HepG2 (cell line): ENCODE measurements around the gene TBXAS1. TPM values are rescaled to one million over a fixed set of nuclear protein-coding genes. Genes with fewer than 3 reads are reported as not detected.

Experiments used
- EHMT2 ChIP-seq: fragments of 200-600 bp; sonication (generic); IDR thresholded peaks from 2 replicates; pipeline ENCODE4 v1.7.0; 2017; ENCODE audit warnings: antibody characterized with exemption, low read depth, low read length, borderline replicate concordance
- ESRRA ChIP-seq: sonication (generic); formaldehyde crosslinking; IDR thresholded peaks from 2 replicates; pipeline ENCODE4 v1.5.1; 2020; ENCODE audit warnings: mild to moderate bottlenecking, low read depth, missing genetic modification reagents
- MBNL3 ChIP-seq: fragments of 250-450 bp; sonication (Bioruptor Pico); conservative IDR thresholded peaks from 2 replicates; pipeline ENCODE4 v1.8.0; 2022; ENCODE audit warnings: mild to moderate bottlenecking, inconsistent platforms
- NFE2L1 ChIP-seq: sonication (generic); formaldehyde crosslinking; IDR thresholded peaks from 2 replicates; pipeline ENCODE4 v1.4.0; 2020; ENCODE audit warnings: missing genetic modification reagents, mild to moderate bottlenecking, borderline replicate concordance
- NKX3-1 ChIP-seq: sonication (generic); formaldehyde crosslinking; IDR thresholded peaks from 2 replicates; pipeline ENCODE4 v1.5.0; 2020; ENCODE audit warnings: missing genetic modification reagents
- PAX8 ChIP-seq: sonication (generic); formaldehyde crosslinking; IDR thresholded peaks from 2 replicates; pipeline ENCODE4 v1.8.0; 2022; ENCODE audit warnings: mild to moderate bottlenecking, missing genetic modification reagents, borderline replicate concordance
- PTBP1 ChIP-seq: fragments of 200-400 bp; formaldehyde crosslinking; IDR thresholded peaks from 2 replicates; pipeline ENCODE4 v1.6.1; 2018; ENCODE audit warnings: low read length, low read depth; ENCODE audit not compliant: poor library complexity, severe bottlenecking
- SSRP1 ChIP-seq: IDR thresholded peaks from 2 replicates; pipeline ENCODE4 v1.6.1; 2016; ENCODE audit warnings: control low read depth
- XBP1 ChIP-seq: sonication (generic); formaldehyde crosslinking; IDR thresholded peaks from 2 replicates; pipeline ENCODE4 v1.5.0; 2020; ENCODE audit warnings: missing genetic modification reagents
- ZNF34 ChIP-seq: sonication (generic); formaldehyde crosslinking; IDR thresholded peaks from 2 replicates; pipeline ENCODE4 v1.4.0; 2020; ENCODE audit warnings: mild to moderate bottlenecking, missing genetic modification reagents, borderline replicate concordance
- ZNF552 ChIP-seq: sonication (generic); formaldehyde crosslinking; IDR thresholded peaks from 2 replicates; pipeline ENCODE4 v1.9.0; 2022; ENCODE audit warnings: missing genetic modification reagents, mild to moderate bottlenecking, borderline replicate concordance
- ZNF674 ChIP-seq: sonication (generic); formaldehyde crosslinking; IDR thresholded peaks from 2 replicates; pipeline ENCODE4 v1.5.0; 2020; ENCODE audit warnings: low read depth, mild to moderate bottlenecking, missing genetic modification reagents
- polyA plus RNA-seq, 8 experiments: library from polyadenylated mRNA; depleted of rRNA in 3 of 8; stranded (reverse) in 7 of 8; unstranded in 1 of 8; fragments of >200 nt; fragmentation: Illumina TruSeq in 4 of 8; extraction: Trizol in 4 of 8; gene quantifications; 2 replicates each; pipeline versions ENCODE4 v1.2.1 to v1.2.3, GENCODE V29; 2011 to 2016; ENCODE audit warnings: low read depth in 4 of 8, missing spikeins in 1 of 8, mixed read lengths in 1 of 8; ENCODE audit not compliant: insufficient read depth in 1 of 8
- total RNA-seq, 5 experiments: library from RNA; depleted of rRNA; stranded (reverse); fragments of >200 nt; fragmentation: Illumina TruSeq; extraction: Trizol; gene quantifications; 2 replicates each; pipeline ENCODE4 v1.2.3, GENCODE V29; 2016; ENCODE audit warnings: low read depth in 1 of 5
- TF ChIP-seq, protein P1 (sequence below), 2 experiments: sonication (generic) in 1 of 2; formaldehyde crosslinking in 1 of 2; IDR thresholded peaks; 2 replicates each; pipeline versions ENCODE4 v1.4.0 to v1.6.1; 2016 to 2020; ENCODE audit warnings: borderline replicate concordance in 1 of 2, low read depth in 1 of 2, mild to moderate bottlenecking in 1 of 2, missing genetic modification reagents in 1 of 2
- TF ChIP-seq, protein P2 (sequence below): sonication (generic); formaldehyde crosslinking; IDR thresholded peaks from 2 replicates; pipeline ENCODE4 v1.9.0; 2021; ENCODE audit warnings: missing genetic modification reagents, borderline replicate concordance
- TF ChIP-seq, protein P3 (sequence below): sonication (generic); formaldehyde crosslinking; IDR thresholded peaks from 2 replicates; pipeline ENCODE4 v1.4.0; 2020; ENCODE audit warnings: missing genetic modification reagents, mild to moderate bottlenecking, borderline replicate concordance
- TF ChIP-seq, protein P4 (sequence below): sonication (generic); formaldehyde crosslinking; IDR thresholded peaks from 2 replicates; pipeline ENCODE4 v1.8.0; 2022; ENCODE audit warnings: missing genetic modification reagents, mild to moderate bottlenecking, inconsistent platforms, borderline replicate concordance

TBXAS1 gene
- total and polyA plus RNA-seq, 2 of the 13 experiments (the other 11 are each of a cell fraction or from before 2014, with no cell fraction given): 4.0 to 4.9 TPM

DNA sequence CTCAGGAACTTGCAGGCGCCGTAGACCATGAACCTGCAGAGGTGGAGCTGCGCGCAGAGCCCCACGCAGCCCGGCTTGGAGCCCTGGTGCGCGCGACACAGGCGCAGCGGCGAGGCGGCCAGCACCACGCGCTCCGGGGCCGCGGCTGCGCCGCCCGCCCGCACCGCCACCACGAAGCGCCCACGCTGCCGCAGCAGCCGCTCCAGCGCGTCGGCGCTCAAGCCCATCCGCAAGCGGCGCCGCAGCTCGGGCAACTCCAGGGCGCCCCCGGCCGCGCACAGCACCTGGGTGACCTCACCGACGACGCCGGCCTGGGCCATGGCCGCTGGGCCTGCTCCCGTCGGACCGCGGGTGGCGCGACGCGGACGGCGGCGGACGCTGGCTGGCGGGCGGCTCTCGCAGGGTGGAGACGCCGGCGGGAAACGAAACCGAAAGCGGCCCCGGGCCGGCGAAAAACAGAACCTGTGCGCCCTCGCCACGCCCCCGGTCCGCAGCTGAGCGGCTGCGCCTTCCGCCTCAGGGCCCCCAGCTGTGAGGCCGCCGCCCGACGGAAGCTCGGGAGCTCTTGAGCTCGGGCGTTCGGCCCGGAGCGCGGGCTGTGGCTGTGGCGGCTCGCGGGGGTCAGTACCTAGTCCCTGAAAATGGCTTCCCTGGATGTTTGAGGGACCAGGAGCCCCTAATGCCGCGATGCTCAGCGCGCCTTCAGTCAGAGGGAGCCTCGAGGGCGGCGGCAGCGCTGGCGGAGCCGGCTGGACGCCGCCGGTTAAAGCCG is 233.7 kb downstream of the TBXAS1 start, which contains the start of gene PARP12 (continued):
- TF ChIP-seq, protein P1, sequence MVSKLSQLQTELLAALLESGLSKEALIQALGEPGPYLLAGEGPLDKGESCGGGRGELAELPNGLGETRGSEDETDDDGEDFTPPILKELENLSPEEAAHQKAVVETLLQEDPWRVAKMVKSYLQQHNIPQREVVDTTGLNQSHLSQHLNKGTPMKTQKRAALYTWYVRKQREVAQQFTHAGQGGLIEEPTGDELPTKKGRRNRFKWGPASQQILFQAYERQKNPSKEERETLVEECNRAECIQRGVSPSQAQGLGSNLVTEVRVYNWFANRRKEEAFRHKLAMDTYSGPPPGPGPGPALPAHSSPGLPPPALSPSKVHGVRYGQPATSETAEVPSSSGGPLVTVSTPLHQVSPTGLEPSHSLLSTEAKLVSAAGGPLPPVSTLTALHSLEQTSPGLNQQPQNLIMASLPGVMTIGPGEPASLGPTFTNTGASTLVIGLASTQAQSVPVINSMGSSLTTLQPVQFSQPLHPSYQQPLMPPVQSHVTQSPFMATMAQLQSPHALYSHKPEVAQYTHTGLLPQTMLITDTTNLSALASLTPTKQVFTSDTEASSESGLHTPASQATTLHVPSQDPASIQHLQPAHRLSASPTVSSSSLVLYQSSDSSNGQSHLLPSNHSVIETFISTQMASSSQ (IDR thresholded peaks at IDR 0.05; ENCODE audit: low read depth): no peak
- TF ChIP-seq, protein P1 (CRISPR knock-in tag; IDR thresholded peaks at IDR 0.05; ENCODE audit: borderline replicate concordance): peak; percentile 51; the same call in 1 of the 2 replicates
- TF ChIP-seq XBP1 (CRISPR knock-in tag): no peak
- no peak for TF ChIP-seq ZNF552
- TF ChIP-seq ZNF34: 0 out of 2 replicates have a peak, but pooled peaks have one; percentile 30
- TF ChIP-seq, protein P2, sequence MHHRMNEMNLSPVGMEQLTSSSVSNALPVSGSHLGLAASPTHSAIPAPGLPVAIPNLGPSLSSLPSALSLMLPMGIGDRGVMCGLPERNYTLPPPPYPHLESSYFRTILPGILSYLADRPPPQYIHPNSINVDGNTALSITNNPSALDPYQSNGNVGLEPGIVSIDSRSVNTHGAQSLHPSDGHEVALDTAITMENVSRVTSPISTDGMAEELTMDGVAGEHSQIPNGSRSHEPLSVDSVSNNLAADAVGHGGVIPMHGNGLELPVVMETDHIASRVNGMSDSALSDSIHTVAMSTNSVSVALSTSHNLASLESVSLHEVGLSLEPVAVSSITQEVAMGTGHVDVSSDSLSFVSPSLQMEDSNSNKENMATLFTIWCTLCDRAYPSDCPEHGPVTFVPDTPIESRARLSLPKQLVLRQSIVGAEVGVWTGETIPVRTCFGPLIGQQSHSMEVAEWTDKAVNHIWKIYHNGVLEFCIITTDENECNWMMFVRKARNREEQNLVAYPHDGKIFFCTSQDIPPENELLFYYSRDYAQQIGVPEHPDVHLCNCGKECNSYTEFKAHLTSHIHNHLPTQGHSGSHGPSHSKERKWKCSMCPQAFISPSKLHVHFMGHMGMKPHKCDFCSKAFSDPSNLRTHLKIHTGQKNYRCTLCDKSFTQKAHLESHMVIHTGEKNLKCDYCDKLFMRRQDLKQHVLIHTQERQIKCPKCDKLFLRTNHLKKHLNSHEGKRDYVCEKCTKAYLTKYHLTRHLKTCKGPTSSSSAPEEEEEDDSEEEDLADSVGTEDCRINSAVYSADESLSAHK (CRISPR knock-in tag): no peak
- TF ChIP-seq, protein P3, sequence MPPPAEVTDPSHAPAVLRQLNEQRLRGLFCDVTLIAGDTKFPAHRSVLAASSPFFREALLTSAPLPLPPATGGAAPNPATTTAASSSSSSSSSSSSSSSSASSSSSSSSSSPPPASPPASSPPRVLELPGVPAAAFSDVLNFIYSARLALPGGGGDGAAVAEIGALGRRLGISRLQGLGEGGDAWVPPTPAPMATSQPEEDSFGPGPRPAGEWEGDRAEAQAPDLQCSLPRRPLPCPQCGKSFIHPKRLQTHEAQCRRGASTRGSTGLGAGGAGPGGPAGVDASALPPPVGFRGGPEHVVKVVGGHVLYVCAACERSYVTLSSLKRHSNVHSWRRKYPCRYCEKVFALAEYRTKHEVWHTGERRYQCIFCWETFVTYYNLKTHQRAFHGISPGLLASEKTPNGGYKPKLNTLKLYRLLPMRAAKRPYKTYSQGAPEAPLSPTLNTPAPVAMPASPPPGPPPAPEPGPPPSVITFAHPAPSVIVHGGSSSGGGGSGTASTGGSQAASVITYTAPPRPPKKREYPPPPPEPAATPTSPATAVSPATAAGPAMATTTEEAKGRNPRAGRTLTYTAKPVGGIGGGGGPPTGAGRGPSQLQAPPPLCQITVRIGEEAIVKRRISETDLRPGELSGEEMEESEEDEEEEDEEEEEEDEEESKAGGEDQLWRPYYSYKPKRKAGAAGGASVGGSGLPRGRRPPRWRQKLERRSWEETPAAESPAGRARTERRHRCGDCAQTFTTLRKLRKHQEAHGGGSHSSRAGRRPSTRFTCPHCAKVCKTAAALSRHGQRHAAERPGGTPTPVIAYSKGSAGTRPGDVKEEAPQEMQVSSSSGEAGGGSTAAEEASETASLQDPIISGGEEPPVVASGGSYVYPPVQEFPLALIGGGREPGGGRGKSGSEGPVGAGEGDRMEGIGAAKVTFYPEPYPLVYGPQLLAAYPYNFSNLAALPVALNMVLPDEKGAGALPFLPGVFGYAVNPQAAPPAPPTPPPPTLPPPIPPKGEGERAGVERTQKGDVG (CRISPR knock-in tag): 0 out of 2 replicates have a peak, but pooled peaks have one; percentile 89
- TF ChIP-seq NFE2L1 (CRISPR knock-in tag): no peak
- TF ChIP-seq EHMT2: no peak
- no peak for TF ChIP-seq PAX8 (CRISPR knock-in tag)
- TF ChIP-seq MBNL3 (CRISPR knock-in tag): no peak
- no peak for TF ChIP-seq ESRRA (CRISPR knock-in tag)
- no peak for TF ChIP-seq SSRP1 (CRISPR knock-in tag)
- no peak for TF ChIP-seq PTBP1
- TF ChIP-seq, protein P4, sequence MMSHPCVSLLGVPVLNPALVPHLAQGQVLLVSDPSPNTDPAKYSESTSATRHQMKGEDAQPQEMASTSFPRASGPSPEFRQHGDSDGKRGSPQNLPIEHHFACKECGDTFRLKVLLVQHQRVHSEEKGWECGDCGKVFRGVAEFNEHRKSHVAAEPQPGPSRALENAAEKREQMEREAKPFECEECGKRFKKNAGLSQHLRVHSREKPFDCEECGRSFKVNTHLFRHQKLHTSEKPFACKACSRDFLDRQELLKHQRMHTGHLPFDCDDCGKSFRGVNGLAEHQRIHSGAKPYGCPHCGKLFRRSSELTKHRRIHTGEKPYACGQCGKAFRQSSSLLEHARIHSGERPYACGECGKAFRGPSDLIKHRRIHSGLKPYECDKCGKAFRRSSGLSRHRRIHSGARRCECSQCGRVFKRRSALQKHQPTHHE (CRISPR knock-in tag): peak; percentile 74; the same call in 1 of the 2 replicates
- 0 out of 2 replicates have a peak, but pooled peaks have one; percentile 12 for TF ChIP-seq ZNF674
- TF ChIP-seq NKX3-1: peak; percentile 41; the same call in 1 of the 2 replicates
